Measurements from ENCODE around the gene RASGRP2. TPM values are rescaled to one million over a fixed set of nuclear protein-coding genes. Genes with fewer than 3 reads are reported as not detected.

Gene RASGRP2
- total RNA-seq, 1 donor from 2014 or later = 24.9 TPM

DNA sequence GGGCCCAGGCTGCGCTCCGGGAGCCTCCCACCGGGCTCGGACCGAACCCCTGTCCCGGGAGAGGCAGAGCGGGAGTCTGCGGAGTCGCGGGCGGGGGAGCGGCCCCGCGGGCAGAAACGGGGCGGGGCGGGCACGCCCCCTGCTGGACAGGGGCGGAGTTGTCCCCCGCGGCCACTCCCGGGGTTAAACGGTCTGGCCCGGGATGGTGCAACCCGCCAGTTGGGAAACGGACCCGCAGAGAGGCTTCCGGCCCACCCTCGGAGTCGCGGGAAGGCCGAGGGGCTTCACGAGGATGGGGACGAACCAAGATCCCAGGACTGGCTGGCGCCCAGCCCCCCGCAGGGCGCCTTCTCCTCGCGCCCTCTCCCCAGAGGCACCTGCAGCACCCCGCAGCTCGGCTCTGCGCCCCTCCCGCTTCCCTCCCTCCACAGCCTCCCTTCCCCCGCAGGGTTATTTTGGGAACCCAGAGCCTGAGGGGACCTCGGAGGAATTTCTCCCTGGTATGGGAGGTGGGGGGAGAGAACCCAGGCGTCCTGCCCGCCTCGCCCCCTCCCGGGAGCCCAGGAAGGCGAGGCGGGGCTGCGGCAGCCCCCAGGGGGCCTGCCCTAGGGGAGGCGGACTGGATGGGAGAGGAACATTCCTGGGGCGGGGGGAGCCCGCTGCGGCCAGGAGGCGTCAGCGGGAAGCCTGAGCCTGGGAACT is 902 bp downstream of the RASGRP2 start:
- FAIRE-seq = no peak
- peak; percentile 87 to 94 for DNase-seq (ENCODE audit: low spot score in 2 of 2)

DNA sequence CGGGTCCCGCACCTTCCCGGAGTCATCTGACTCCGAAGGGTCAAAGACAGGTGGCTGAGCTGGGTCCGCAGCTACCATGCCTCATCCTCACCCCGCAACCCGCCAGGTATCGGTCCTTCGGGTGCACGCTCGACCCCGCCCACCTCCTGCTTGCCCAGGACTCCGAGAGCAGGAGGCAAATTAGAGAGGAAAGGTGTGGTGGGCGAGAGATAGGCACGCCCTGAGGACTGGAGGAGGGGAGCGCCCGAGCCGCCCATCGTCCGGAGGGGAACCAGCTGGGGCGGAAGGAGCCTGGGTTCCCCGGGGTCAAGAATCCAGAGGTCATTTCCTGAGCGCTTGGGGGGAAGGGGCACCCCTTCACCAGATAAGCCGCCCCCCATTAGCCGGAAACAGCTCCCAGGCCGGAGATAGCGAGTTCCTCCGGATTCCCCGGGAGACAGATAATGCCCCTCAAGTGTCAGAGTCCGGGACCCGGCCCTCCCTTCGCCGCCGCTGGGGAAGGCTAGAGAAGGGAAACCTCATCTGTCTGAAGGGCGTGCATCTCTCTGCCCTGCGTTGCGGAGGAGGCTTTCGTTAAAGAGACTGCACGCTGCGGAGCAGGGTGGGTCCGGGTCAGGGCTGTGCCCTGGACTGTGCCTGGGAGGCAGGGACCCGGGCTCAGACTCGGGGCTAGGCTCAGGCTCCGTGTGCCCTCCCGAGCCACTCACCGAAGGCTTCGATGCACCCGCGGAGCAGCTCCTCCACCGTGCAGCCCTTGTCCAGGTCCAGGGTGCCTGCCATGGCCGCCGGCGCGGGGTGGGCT is 1.7 kb downstream of the RASGRP2 start:
- no peak for DNase-seq (ENCODE audit: low spot score in 2 of 2)
- no peak for FAIRE-seq

- FAIRE-seq (no peak), DNase-seq (ENCODE audit: low spot score in 2 of 2) (no peak)
Measured at GRCh38 chr11:64741375-64742086, 2.4 kb downstream of the RASGRP2 start.

- DNase-seq (ENCODE audit: low spot score in 2 of 2) = no peak
- no peak for FAIRE-seq
Measured at GRCh38 chr11:64739871-64740270, 4.1 kb downstream of the RASGRP2 start.

GRCh38 chr11:64736654-64737053 is 7.3 kb downstream of the RASGRP2 start:
- DNase-seq (ENCODE audit: low spot score in 2 of 2) (no peak), FAIRE-seq (no peak)

- DNase-seq (ENCODE audit: low spot score in 2 of 2) = no peak
- FAIRE-seq = no peak
Measured at GRCh38 chr11:64735725-64736259, 8.2 kb downstream of the RASGRP2 start.

DNA sequence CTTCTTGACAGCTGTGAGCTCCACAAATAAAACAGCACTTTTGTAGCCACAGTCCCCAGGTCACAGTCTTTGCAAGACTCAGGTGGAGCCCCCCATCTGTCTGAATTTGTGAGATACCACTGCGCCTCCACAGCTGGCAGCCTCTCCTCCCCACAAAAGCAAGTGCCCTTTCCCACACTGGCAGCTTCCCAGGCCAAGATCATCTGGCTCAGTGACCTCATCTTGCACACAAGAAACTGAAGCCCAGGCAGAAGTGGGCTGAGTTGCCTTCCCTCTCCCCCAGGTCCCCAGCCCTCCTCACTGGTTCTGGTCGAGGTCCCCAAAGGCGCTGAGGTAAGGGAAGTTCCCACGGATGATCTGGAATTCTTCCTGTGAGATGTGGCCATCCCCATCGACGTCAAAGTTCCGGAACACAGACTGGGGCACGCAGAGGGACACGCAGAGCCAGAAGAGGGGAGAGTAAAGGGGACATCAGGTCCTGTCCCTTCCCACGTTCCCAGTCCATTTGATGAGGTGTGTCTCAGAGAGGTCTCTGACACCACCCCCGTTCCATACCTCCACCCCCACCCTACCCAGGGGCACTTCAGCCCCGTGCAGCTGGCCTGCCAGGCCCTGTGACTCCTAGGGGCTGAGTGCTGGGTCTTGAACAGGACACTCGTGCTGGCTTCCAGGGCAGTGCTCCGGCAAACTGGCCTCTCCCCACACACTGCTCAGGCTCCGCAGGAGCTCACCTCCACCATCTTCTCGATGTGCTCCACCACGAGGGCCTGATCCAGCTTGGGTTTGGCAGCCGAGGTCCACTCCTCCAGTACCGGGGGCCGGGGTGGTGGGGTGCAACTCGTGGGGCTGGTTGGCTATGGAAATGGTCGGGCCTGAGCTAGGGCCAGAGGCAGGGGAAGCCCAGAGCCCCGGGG is 8.9 kb downstream of the RASGRP2 start:
- DNase-seq (ENCODE audit: low spot score in 2 of 2) (no peak), FAIRE-seq (no peak)

DNA sequence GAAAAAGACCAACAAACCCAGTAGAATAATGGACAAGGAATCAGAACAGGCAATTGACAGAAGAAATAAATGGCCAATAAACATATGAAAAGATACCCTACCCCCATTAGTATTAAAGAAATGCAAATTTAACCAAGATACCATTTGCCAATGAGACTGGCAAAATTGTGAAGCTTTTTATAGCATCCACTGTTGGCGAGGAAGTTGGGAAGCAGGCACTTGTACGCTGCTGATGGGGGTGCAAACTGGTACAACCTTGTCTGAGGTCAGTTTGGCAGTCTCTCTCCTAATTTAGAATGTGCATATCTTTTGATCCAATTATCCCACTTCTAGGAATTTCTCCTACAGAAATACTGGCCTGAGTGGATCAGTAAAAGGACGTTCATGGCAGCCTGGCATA is 12.3 kb downstream of the RASGRP2 start:
- FAIRE-seq (no peak), DNase-seq (ENCODE audit: low spot score in 2 of 2) (no peak)

DNA sequence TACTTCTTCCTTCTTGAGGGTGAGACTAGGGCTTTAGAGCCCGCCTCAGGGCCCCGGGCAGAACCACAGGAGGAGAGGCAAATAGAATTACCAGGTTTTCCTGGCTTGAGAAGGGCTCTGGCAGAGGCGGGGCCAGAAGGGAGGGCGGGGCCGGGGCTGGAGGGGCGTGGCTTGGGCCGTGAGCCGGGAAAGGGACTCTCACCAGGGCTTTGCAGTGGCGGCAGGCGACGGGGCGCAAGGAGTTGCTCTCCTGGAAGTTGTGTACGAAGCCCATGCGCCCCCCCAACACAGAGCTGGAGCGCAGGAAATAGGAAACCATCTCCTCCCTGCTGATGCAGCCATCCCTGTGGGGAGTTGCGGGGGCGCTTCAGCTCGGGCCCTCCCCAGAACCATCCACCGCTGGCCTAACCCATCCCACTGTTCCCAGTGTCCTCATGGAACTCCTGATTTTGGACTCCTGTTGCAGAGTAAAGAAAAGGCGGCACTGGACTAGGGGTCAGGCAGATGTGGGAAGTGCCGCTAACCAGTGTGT is 14.0 kb downstream of the RASGRP2 start:
- no peak for DNase-seq (ENCODE audit: low spot score in 2 of 2)
- no peak for FAIRE-seq

DNA sequence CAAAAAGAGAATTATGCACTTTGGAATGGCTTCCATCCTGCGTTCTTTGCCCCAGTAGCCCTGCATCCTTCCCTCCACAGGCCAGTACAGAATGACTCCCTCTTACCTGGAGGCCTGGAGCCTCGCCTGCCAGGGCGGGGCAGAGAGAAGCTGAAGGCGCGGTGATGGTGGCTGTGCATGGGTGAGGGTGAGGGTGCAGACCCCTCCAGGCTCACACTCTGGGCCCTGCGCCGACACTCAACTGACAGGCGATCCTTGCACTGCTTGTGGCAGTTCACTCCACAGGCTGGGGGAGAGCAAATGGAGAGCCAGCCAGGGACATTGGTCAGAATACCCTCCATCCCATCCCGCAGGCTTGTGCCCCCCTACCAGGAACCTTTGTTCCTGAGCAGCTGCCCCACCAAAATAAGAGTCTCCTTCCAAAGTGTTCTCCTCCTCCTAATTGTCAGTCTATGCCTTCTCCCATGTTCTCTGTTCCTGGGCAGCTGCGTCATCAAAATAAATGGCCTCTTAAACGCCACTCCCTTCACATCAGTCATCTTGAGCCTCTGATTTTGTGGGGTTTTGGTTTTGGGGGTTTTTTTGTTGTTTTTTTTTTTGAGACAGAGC is 15.1 kb downstream of the RASGRP2 start:
- DNase-seq (ENCODE audit: low spot score in 2 of 2) (no peak), FAIRE-seq (no peak)

- no peak for FAIRE-seq
- no peak for DNase-seq (ENCODE audit: low spot score in 2 of 2)
Measured at GRCh38 chr11:64726867-64727530, 16.9 kb downstream of the RASGRP2 start.

DNA sequence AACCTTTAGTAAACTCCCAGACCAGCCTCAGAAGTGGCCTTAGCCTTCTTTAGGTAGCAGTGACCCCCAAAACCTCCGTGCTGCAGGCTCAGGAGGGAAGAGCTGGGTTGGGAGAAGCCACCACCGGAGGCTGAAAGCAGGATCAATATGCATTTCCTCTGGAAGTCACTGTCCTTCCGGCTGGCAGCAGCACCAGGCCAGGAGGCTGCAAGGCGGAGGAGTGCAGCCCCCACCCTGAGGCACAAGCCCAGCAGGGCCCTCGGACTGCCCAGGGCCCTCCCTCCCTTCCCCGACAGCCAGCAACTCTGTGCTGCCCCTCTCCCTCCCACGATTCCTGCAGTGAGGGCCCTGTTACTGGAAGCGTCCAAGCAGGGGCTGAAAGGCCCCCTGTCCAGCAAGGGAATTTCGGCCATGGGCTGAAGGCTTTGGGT is 17.7 kb downstream of the RASGRP2 start:
- DNase-seq (ENCODE audit: low spot score in 2 of 2) = no peak
- FAIRE-seq = no peak

- no peak for DNase-seq (ENCODE audit: low spot score in 2 of 2)
- FAIRE-seq = no peak
Measured at GRCh38 chr11:64724863-64725532, 18.9 kb downstream of the RASGRP2 start.

DNA sequence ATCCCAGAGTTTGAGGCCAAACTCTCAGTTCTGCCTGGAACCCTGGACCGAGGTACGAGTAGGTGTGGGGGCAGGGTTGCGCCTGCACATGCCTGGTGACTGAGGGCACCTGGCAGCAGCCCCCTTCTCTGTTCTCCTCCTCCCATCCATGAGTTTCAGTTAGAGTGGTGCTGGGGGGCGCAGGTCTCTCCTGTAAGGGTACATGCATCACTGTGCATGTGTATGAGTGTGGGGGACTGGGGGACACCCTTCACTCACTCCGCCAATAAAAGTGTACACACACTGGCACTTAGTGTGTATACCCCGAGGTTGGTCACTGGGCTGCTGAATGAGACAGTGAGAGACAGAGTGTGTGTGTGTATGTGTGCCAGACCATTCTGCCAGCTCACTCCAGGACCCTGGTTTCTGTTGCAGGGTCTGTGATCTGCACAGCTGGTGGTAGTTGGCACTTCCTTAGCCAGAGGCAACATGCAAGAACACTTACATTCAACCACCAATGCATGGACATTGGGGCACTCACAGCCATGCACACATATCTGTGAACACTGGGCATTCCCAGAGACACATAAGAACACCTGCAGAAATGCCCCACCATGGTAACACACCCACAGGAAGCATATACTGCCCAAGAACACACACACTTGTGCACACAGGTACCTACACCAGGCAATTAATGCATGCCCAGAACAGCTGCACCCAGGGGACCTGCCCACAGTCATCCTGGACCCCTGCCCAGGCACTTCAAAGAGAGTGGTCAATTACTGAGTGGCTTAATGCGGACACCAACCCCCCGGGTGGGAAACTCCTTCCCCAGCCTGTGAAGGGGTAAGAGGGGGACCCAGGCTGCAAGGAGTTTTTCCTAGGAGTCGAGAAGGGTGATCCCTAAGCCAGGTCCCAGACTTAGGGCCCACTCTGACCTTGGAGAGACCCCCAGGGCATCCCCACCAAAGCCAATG is 19.8 kb downstream of the RASGRP2 start:
- no peak for FAIRE-seq
- DNase-seq (ENCODE audit: low spot score in 2 of 2) = no peak

DNA sequence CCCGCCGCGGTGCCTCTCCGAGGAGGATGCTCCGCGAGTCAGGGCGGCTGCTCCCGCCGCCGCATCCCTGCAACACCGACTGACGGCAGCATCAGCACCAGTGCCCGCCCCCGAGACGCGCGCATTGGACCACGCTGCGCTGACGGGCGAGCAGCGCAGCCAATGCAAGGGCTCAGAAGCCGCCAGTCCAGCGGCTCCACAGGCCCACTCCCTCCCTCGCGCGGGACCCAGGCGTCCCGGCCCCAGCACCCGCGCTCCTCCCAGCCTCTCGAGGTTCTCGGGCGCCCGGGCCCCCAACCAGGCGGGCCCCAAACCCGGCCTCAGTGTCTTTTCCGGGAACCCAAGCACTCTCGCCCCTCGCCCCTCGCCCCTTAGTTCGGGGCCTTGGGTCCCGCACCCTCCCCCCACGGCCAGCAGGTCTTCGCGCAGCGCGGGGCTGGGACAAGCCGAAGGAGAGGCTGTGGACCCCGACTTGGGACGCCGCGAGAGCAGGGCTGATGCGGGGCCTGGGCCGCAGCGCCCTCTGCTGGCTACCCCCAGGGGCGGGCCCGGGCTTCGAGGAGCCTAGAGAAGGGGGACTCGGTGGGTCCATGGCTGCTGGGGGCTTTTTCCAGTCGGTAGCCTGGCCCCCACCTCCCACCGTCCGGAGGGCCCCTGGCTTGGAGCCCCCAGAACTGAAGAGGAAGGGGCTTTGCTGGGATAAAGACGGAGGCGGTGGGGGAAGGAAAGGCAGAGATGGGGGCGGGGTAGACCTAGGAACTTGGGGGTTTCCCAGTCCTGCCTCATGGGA is 20.6 kb downstream of the RASGRP2 start, which contains the start of gene NRXN2:
TSS of gene NRXN2 (minus strand) at position 81 of the 790 bp plus-strand sequence. CDS start 9,498 bp downstream, outside the sequence.
- DNase-seq (ENCODE audit: low spot score in 2 of 2) = peak; percentile 99
- FAIRE-seq = no peak
